HEK293 (cell line): ENCODE measurements around the gene GRAMD4.

Experiments used
- CTCF ChIA-PET: fragments of 350-600 bp; formaldehyde crosslinking; extraction: SDS; loops from one replicate; lab custom pipeline; 2021; ENCODE audit warnings: antibody characterized with exemption; lab: Yijun Ruan, JAX
- POLR2A ChIA-PET: fragments of 300-600 bp; formaldehyde crosslinking; extraction: SDS; loops from one replicate; lab custom pipeline; 2020; ENCODE audit warnings: antibody characterized with exemption, inconsistent platforms; lab: Yijun Ruan, JAX
- H3K27ac ChIP-seq: fragments of 200-500 bp; sonication (Bioruptor generic); 2 replicates; pipeline ENCODE4 v1.5.1; 2014; ENCODE audit warnings: low read depth, low read length, control low read depth, inconsistent platforms; ENCODE audit errors: extremely low read depth
- H3K36me3 ChIP-seq, 2 experiments: fragments of 200-500 bp in 1 of 2; sonication (Bioruptor generic) in 1 of 2; 1 replicate in 1 of 2; 2 replicates in 1 of 2; pipeline ENCODE4 v1.5.1; 2014 to 2017; ENCODE audit warnings: inconsistent platforms in 2 of 2, low read length in 2 of 2; ENCODE audit not compliant: control insufficient read depth in 2 of 2, insufficient read depth in 1 of 2
- H3K4me1 ChIP-seq: fragments of 200-500 bp; sonication (Bioruptor generic); 2 replicates; pipeline ENCODE4 v1.5.1; 2014; ENCODE audit warnings: mild to moderate bottlenecking, low read length, inconsistent platforms; ENCODE audit not compliant: control insufficient read depth, insufficient read depth
- H3K4me3 ChIP-seq: 2 replicates; pipeline ENCODE4 v1.5.1; 2011; ENCODE audit warnings: low read depth, mild to moderate bottlenecking, control low read depth, low read length, moderate library complexity
- H3K9me3 ChIP-seq: fragments of 200-500 bp; sonication (Bioruptor generic); 2 replicates; pipeline ENCODE4 v1.5.1; 2014; ENCODE audit warnings: low read depth, low read length, inconsistent platforms; ENCODE audit not compliant: control insufficient read depth, insufficient read depth
- GLI4 ChIP-seq: fragments of 450-650 bp; formaldehyde crosslinking; IDR thresholded peaks from 2 replicates; pipeline ENCODE4 v1.5.1; 2016; ENCODE audit warnings: missing biosample characterization, missing genetic modification characterization
- HOXC10 ChIP-seq: sonication (generic); formaldehyde crosslinking; IDR thresholded peaks from 2 replicates; pipeline ENCODE4 v1.8.1; 2023; ENCODE audit warnings: mild to moderate bottlenecking, missing genetic modification reagents
- INSM2 ChIP-seq: fragments of 450-650 bp; formaldehyde crosslinking; IDR thresholded peaks from 2 replicates; pipeline ENCODE4 v1.5.1; 2016; ENCODE audit warnings: missing biosample characterization, missing genetic modification characterization
- SALL2 ChIP-seq: fragments of 450-650 bp; formaldehyde crosslinking; IDR thresholded peaks from 2 replicates; pipeline ENCODE4 v1.5.0; 2017; ENCODE audit warnings: missing biosample characterization, mild to moderate bottlenecking, missing genetic modification characterization, borderline replicate concordance
- SP2 ChIP-seq: fragments of 450-650 bp; formaldehyde crosslinking; IDR thresholded peaks from 2 replicates; pipeline ENCODE4 v1.5.1; 2016; ENCODE audit warnings: missing biosample characterization, missing genetic modification characterization
- WT1 ChIP-seq: fragments of 450-650 bp; formaldehyde crosslinking; IDR thresholded peaks from 2 replicates; pipeline ENCODE4 v1.5.1; 2016; ENCODE audit warnings: missing biosample characterization, missing genetic modification characterization
- ZBTB48 ChIP-seq: fragments of 450-650 bp; formaldehyde crosslinking; IDR thresholded peaks from 2 replicates; pipeline ENCODE4 v1.5.1; 2016; ENCODE audit warnings: missing biosample characterization, missing genetic modification characterization
- ZBTB8A ChIP-seq: fragments of 450-650 bp; formaldehyde crosslinking; IDR thresholded peaks from 2 replicates; pipeline ENCODE4 v1.5.1; 2016; ENCODE audit warnings: missing biosample characterization, missing genetic modification characterization
- ZNF155 ChIP-seq: fragments of 450-650 bp; formaldehyde crosslinking; IDR thresholded peaks from 2 replicates; pipeline ENCODE4 v1.5.1; 2016; ENCODE audit warnings: missing biosample characterization, missing genetic modification characterization
- ZNF174 ChIP-seq: fragments of 450-650 bp; formaldehyde crosslinking; IDR thresholded peaks from 2 replicates; pipeline ENCODE4 v1.5.0; 2017; ENCODE audit warnings: missing biosample characterization, mild to moderate bottlenecking, missing genetic modification characterization
- ZNF175 ChIP-seq: fragments of 450-650 bp; formaldehyde crosslinking; IDR thresholded peaks from 2 replicates; pipeline ENCODE4 v1.5.1; 2016; ENCODE audit warnings: missing biosample characterization, missing genetic modification characterization
- ZNF221 ChIP-seq: fragments of 450-650 bp; formaldehyde crosslinking; IDR thresholded peaks from 2 replicates; pipeline ENCODE4 v1.5.1; 2017; ENCODE audit warnings: missing biosample characterization, missing genetic modification characterization, borderline replicate concordance
- ZNF23 ChIP-seq: fragments of 450-650 bp; formaldehyde crosslinking; IDR thresholded peaks from 2 replicates; pipeline ENCODE4 v1.5.1; 2016; ENCODE audit warnings: missing biosample characterization, missing genetic modification characterization, borderline replicate concordance
- ZNF280D ChIP-seq: fragments of 450-650 bp; formaldehyde crosslinking; IDR thresholded peaks from 2 replicates; pipeline ENCODE4 v1.5.1; 2016; ENCODE audit warnings: missing biosample characterization, missing genetic modification characterization
- ZNF335 ChIP-seq: fragments of 450-650 bp; formaldehyde crosslinking; conservative IDR thresholded peaks from 2 replicates; pipeline ENCODE4 v1.5.1; 2016; ENCODE audit warnings: missing biosample characterization, missing genetic modification characterization
- ZNF350 ChIP-seq: fragments of 450-650 bp; formaldehyde crosslinking; IDR thresholded peaks from 2 replicates; pipeline ENCODE4 v1.5.0; 2017; ENCODE audit warnings: missing biosample characterization, mild to moderate bottlenecking, missing genetic modification characterization
- ZNF488 ChIP-seq: fragments of 450-650 bp; formaldehyde crosslinking; IDR thresholded peaks from 2 replicates; pipeline ENCODE4 v1.5.1; 2016; ENCODE audit warnings: missing biosample characterization, missing genetic modification characterization
- ZNF514 ChIP-seq: fragments of 450-650 bp; formaldehyde crosslinking; IDR thresholded peaks from 2 replicates; pipeline ENCODE4 v1.5.1; 2016; ENCODE audit warnings: missing biosample characterization, missing genetic modification characterization
- ZNF521 ChIP-seq: fragments of 450-650 bp; formaldehyde crosslinking; IDR thresholded peaks from 2 replicates; pipeline ENCODE4 v1.5.1; 2017; ENCODE audit warnings: missing biosample characterization, mild to moderate bottlenecking, missing genetic modification characterization
- ZNF548 ChIP-seq: fragments of 450-650 bp; formaldehyde crosslinking; IDR thresholded peaks from 2 replicates; pipeline ENCODE4 v1.5.1; 2016; ENCODE audit warnings: missing biosample characterization, missing genetic modification characterization
- ZNF555 ChIP-seq: fragments of 450-650 bp; formaldehyde crosslinking; conservative IDR thresholded peaks from 2 replicates; pipeline ENCODE4 v1.5.1; 2017; ENCODE audit warnings: missing biosample characterization, mild to moderate bottlenecking, missing genetic modification characterization, inconsistent platforms
- ZNF580 ChIP-seq: fragments of 450-650 bp; formaldehyde crosslinking; IDR thresholded peaks from 2 replicates; pipeline ENCODE4 v1.5.1; 2016; ENCODE audit warnings: missing biosample characterization, missing genetic modification characterization
- ZNF629 ChIP-seq: fragments of 450-650 bp; formaldehyde crosslinking; IDR thresholded peaks from 2 replicates; pipeline ENCODE4 v1.5.1; 2017; ENCODE audit warnings: missing biosample characterization, missing genetic modification characterization
- ZNF654 ChIP-seq: fragments of 450-650 bp; formaldehyde crosslinking; IDR thresholded peaks from 2 replicates; pipeline ENCODE4 v1.5.1; 2016; ENCODE audit warnings: low read depth, missing biosample characterization, missing genetic modification characterization
- ZSCAN23 ChIP-seq: fragments of 450-650 bp; formaldehyde crosslinking; IDR thresholded peaks from 2 replicates; pipeline ENCODE4 v1.5.1; 2016; ENCODE audit warnings: missing biosample characterization, missing genetic modification characterization
- ZXDB ChIP-seq: fragments of 450-650 bp; formaldehyde crosslinking; IDR thresholded peaks from 2 replicates; pipeline ENCODE4 v1.5.1; 2016; ENCODE audit warnings: missing biosample characterization, missing genetic modification characterization

GRAMD4 gene

GRCh38 chr22:46699091-46699490, 78.9 kb downstream of the GRAMD4 start:
- Histone ChIP-seq H3K4me1 (no peaks in the 10 kb centered on the region), H3K9me3 (no peaks in the 10 kb centered on the region), H3K4me3 (no peak overlapping the region), H3K36me3 (peaks cover 32 to 91% of the 10 kb centered on the region in 2 experiments), H3K27ac (no peak overlapping the region)
- POLR2A ChIA-PET = no interaction called here
- TF ChIP-seq ZNF555 (tag by site-specific recombination) (no peak), WT1 (tag by site-specific recombination) (no peak), ZNF280D (tag by site-specific recombination) (no peak), ZNF155 (tag by site-specific recombination) (no peak), ZNF514 (no peak), ZNF521 (no peak), HOXC10 (CRISPR knock-in tag) (no peak), ZSCAN23 (no peak), ZBTB48 (tag by site-specific recombination) (no peak), ZNF335 (tag by site-specific recombination) (no peak), ZNF23 (no peak), ZNF350 (tag by site-specific recombination) (no peak), ZNF488 (no peak), SALL2 (tag by site-specific recombination) (no peak), ZNF174 (tag by site-specific recombination) (no peak)
- CTCF ChIA-PET = no interaction called here

- ChIA-PET CTCF (interaction anchor here (0.7 kb wide), 1 partner anchor 584 kb away, joined by 8 read pairs; no protein-coding TSS in a partner anchor), POLR2A (interaction anchor here (1.9 kb wide), 1 partner anchor 61 kb away, joined by 4 read pairs; the partner anchor contains the start of gene TBC1D22A)
- Histone ChIP-seq H3K9me3 (no peaks in the 10 kb centered on the region; the same call in 1 of the 2 replicates), H3K36me3 (peaks cover 32 to 86% of the 10 kb centered on the region in 2 experiments), H3K27ac (no peak overlapping the region), H3K4me1 (no peaks in the 10 kb centered on the region), H3K4me3 (no peak overlapping the region)
- no peak for TF ChIP-seq ZNF654 (tag by site-specific recombination)
- no peak for TF ChIP-seq ZNF548 (tag by site-specific recombination)
- no peak for TF ChIP-seq INSM2 (tag by site-specific recombination)
- TF ChIP-seq ZNF580 (tag by site-specific recombination) = no peak
- no peak for TF ChIP-seq SP2 (tag by site-specific recombination)
- TF ChIP-seq ZXDB (tag by site-specific recombination) = no peak
- no peak for TF ChIP-seq ZNF175
- TF ChIP-seq ZBTB8A = no peak
- no peak for TF ChIP-seq GLI4
- TF ChIP-seq ZNF629 (tag by site-specific recombination) = no peak
- no peak for TF ChIP-seq ZNF221 (tag by site-specific recombination)
Observed at GRCh38 chr22:46701262-46701661, 81.1 kb downstream of the GRAMD4 start.
